OCI-LY1 (cell line): ENCODE data around the gene BABAM2.

Experiments
- H2AFZ ChIP-seq: fragments of 200-600 bp; sonication (generic), shearing (Covaris generic); 2 replicates; pipeline ENCODE4 v1.6.0; 2014; ENCODE audit warnings: antibody characterized with exemption, mild to moderate bottlenecking, low read length
- H3F3A ChIP-seq: fragments of 200-600 bp; sonication (generic), shearing (Covaris generic); 2 replicates; pipeline ENCODE4 v1.6.0; 2014; ENCODE audit warnings: mild to moderate bottlenecking, antibody characterized with exemption, low read length, moderate library complexity; ENCODE audit not compliant: insufficient read depth
- H3K27ac ChIP-seq: fragments of 200-600 bp; sonication (generic); 2 replicates; pipeline ENCODE4 v1.5.1; 2014; ENCODE audit warnings: low read length, mixed run types, mild to moderate bottlenecking, low read depth; ENCODE audit not compliant: poor library complexity, severe bottlenecking
- H3K27me3 ChIP-seq: fragments of 200-600 bp; sonication (generic); 2 replicates; pipeline ENCODE4 v1.6.0; 2014; ENCODE audit warnings: antibody characterized with exemption, mild to moderate bottlenecking, low read length, moderate library complexity; ENCODE audit not compliant: insufficient read depth
- H3K36me3 ChIP-seq: fragments of 200-600 bp; sonication (generic); 2 replicates; pipeline ENCODE4 v1.6.1; 2014; ENCODE audit warnings: mild to moderate bottlenecking, antibody characterized with exemption, low read length, moderate library complexity, mixed read lengths; ENCODE audit not compliant: insufficient read depth
- H3K4me1 ChIP-seq: fragments of 200-600 bp; sonication (generic); 2 replicates; pipeline ENCODE4 v1.5.1; 2014; ENCODE audit warnings: mild to moderate bottlenecking, low read length, moderate library complexity; ENCODE audit not compliant: insufficient read depth, severe bottlenecking
- H3K4me2 ChIP-seq: fragments of 200-600 bp; sonication (generic), shearing (Covaris generic); 2 replicates; pipeline ENCODE4 v1.6.1; 2014; ENCODE audit warnings: low read length
- H3K4me3 ChIP-seq: fragments of 200-600 bp; sonication (generic); 2 replicates; pipeline ENCODE4 v1.5.1; 2014; ENCODE audit warnings: low read length, low read depth, mild to moderate bottlenecking, mixed read lengths; ENCODE audit not compliant: poor library complexity, severe bottlenecking
- H3K79me2 ChIP-seq: fragments of 200-600 bp; shearing (Covaris generic); 2 replicates; pipeline ENCODE4 v1.6.1; 2016; ENCODE audit warnings: mixed run types, low read length, mixed read lengths; ENCODE audit not compliant: insufficient read depth
- H3K9ac ChIP-seq: fragments of 200-600 bp; sonication (generic), shearing (Covaris generic); 2 replicates; pipeline ENCODE4 v1.6.1; 2014; ENCODE audit warnings: mild to moderate bottlenecking, low read length, mixed read lengths
- H3K9me2 ChIP-seq: fragments of 200-600 bp; sonication (generic), shearing (Covaris generic); 2 replicates; pipeline ENCODE4 v1.6.1; 2014; ENCODE audit warnings: low read depth, mild to moderate bottlenecking, low read length, mixed read lengths
- H3K9me3 ChIP-seq: fragments of 200-600 bp; shearing (Covaris generic); 2 replicates; pipeline ENCODE4 v1.6.1; 2014; ENCODE audit warnings: low read length, mixed read lengths
- H4K20me1 ChIP-seq: fragments of 200-600 bp; sonication (generic), shearing (Covaris generic); 2 replicates; pipeline ENCODE4 v1.6.0; 2016; ENCODE audit warnings: mild to moderate bottlenecking, low read length; ENCODE audit not compliant: insufficient read depth
- CTCF ChIP-seq: fragments of 200-600 bp; sonication (generic), shearing (Covaris generic); IDR thresholded peaks from 2 replicates; pipeline ENCODE4 v1.5.1; 2017; ENCODE audit warnings: mild to moderate bottlenecking, antibody characterized with exemption, low read length, moderate library complexity, mixed read lengths
- EZH2 ChIP-seq: fragments of 200-600 bp; sonication (generic), shearing (Covaris generic); IDR thresholded peaks from 2 replicates; pipeline ENCODE4 v1.8.0; 2017; ENCODE audit warnings: borderline replicate concordance, mixed run types, mild to moderate bottlenecking, antibody characterized with exemption, low read length, moderate library complexity, mixed read lengths

BABAM2 gene

GRCh38 chr2:28084564-28084963 is 194.0 kb downstream of the BABAM2 start:
- no peaks in the 10 kb centered on the region for H3K4me1 ChIP-seq
- no peak overlapping the region for H3K4me3 ChIP-seq
- no peaks in the 10 kb centered on the region for H3F3A ChIP-seq
- H2AFZ ChIP-seq = no peak overlapping the region
- no peaks in the 10 kb centered on the region for H3K36me3 ChIP-seq
- no peaks in the 10 kb centered on the region for H3K79me2 ChIP-seq
- no peaks in the 10 kb centered on the region for H3K9me2 ChIP-seq
- no peak overlapping the region for H3K4me2 ChIP-seq
- H3K27me3 ChIP-seq = no peaks in the 10 kb centered on the region
- no peaks in the 10 kb centered on the region for H3K9me3 ChIP-seq
- H3K9ac ChIP-seq = no peak overlapping the region
- H3K27ac ChIP-seq = no peak overlapping the region
- TF ChIP-seq CTCF (no peak), EZH2 (no peak)
- no peaks in the 10 kb centered on the region for H4K20me1 ChIP-seq

DNA sequence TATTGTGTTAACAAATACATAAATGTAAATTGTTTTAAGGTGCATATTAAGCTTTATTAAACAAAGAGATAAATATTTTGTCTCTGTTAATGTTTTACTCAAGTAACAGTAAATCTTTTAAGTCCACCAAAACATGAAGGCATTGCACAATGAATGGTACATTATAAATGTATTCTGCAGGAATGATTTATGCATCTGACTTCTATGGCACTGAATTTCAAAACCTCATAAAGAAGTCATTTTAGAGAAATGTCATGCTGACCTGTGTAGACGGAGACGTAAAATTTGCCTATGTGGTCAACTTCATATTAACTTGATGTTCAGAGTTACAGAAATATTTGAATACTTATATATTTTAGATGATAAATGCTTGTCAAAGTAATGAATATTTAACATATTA is 194.7 kb downstream of the BABAM2 start:
- H3K4me1 ChIP-seq = no peaks in the 10 kb centered on the region
- H2AFZ ChIP-seq = no peak overlapping the region
- H3K9me2 ChIP-seq = no peaks in the 10 kb centered on the region
- TF ChIP-seq EZH2 (no peak), CTCF (no peak)
- H3K9me3 ChIP-seq = no peaks in the 10 kb centered on the region
- no peak overlapping the region for H3K4me3 ChIP-seq
- no peak overlapping the region for H3K27ac ChIP-seq
- no peaks in the 10 kb centered on the region for H3F3A ChIP-seq
- no peak overlapping the region for H3K4me2 ChIP-seq
- H4K20me1 ChIP-seq = no peaks in the 10 kb centered on the region
- H3K9ac ChIP-seq = no peak overlapping the region
- no peaks in the 10 kb centered on the region for H3K27me3 ChIP-seq
- H3K36me3 ChIP-seq = no peaks in the 10 kb centered on the region
- H3K79me2 ChIP-seq = no peaks in the 10 kb centered on the region

- no peak overlapping the region for H3K4me3 ChIP-seq
- H3F3A ChIP-seq = no peaks in the 10 kb centered on the region
- no peak overlapping the region for H3K9ac ChIP-seq
- TF ChIP-seq EZH2 = no peak
- TF ChIP-seq CTCF = no peak
- no peaks in the 10 kb centered on the region for H3K9me3 ChIP-seq
- H2AFZ ChIP-seq = no peak overlapping the region
- no peaks in the 10 kb centered on the region for H3K36me3 ChIP-seq
- no peaks in the 10 kb centered on the region for H4K20me1 ChIP-seq
- no peaks in the 10 kb centered on the region for H3K4me1 ChIP-seq
- no peak overlapping the region for H3K27ac ChIP-seq
- H3K4me2 ChIP-seq = no peak overlapping the region
- H3K79me2 ChIP-seq = no peaks in the 10 kb centered on the region
- no peaks in the 10 kb centered on the region for H3K9me2 ChIP-seq
- no peaks in the 10 kb centered on the region for H3K27me3 ChIP-seq
Observed at GRCh38 chr2:28086611-28087010, 196.1 kb downstream of the BABAM2 start.
